ENCODE results near the gene ZNF212.

Gene ZNF212

DNA sequence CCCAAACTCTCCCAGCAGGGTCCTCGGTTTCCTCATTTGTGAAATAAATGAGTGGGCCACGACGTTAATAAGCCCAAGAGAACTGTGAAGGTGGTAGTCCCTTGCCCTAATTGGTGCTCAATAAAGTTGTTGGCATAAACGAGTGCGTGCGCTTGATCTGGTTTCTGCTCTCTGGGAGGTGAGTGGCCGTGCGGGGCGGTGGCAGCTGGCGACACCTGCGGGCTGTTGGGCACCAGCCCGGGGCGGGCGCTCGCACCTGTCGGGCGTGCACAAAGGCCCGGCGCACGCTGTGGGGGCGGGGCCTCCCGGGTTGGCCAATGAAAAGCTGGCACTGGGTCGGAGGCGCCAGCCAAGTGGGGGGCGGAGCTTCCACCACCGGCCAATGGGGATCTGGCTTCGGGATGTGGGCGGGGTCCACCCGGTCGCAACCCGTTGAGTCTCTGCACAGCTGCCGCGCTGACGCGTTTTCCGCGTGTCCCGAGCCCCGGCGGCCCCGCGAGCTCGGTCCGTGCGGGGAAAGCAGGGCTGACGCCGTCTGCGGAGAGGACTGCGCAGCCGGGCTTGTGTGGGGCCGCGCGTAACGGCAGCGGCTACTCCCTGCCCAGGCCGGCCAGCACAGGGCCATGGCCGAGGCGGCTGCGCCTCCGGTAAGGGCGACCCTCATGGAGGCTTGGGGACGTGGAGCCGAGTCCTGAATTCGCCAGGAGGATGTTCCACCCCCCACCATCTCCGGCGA lies 45.6 kb downstream of the ZNF212 start (continued):
- TF ChIP-seq PRDM10 (tag by site-specific recombination; IDR thresholded peaks at IDR 0.05) (no peak), ZNF610 (tag by site-specific recombination; IDR thresholded peaks at IDR 0.05; ENCODE audit: borderline replicate concordance) (no peak), YY2 (tag by site-specific recombination; IDR thresholded peaks at IDR 0.05) (0 out of 2 replicates have a peak, but pooled peaks have one; percentile 19), ZBTB7A (tag by site-specific recombination; IDR thresholded peaks at IDR 0.05; ENCODE audit: low read depth) (no peak), AEBP2 (tag by site-specific recombination; IDR thresholded peaks at IDR 0.05; ENCODE audit: borderline replicate concordance) (no peak), ZNF184 (tag by site-specific recombination; IDR thresholded peaks at IDR 0.05) (no peak), KLF16 (tag by site-specific recombination; IDR thresholded peaks at IDR 0.05) (no peak; the same call in 1 of the 2 replicates), HOXD13 (CRISPR knock-in tag; IDR thresholded peaks at IDR 0.05; ENCODE audit: borderline replicate concordance) (no peak), ZNF514 (tag by site-specific recombination; IDR thresholded peaks at IDR 0.05) (no peak), TSHZ1 (tag by site-specific recombination; IDR thresholded peaks at IDR 0.05; ENCODE audit: borderline replicate concordance) (no peak), ZNF174 (tag by site-specific recombination; IDR thresholded peaks at IDR 0.05) (no peak), ZNF747 (tag by site-specific recombination; IDR thresholded peaks at IDR 0.05) (no peak), ZNF302 (tag by site-specific recombination; IDR thresholded peaks at IDR 0.05; ENCODE audit: low read depth) (no peak), RBAK (tag by site-specific recombination; IDR thresholded peaks at IDR 0.05) (no peak), ZBTB26 (tag by site-specific recombination; optimal IDR thresholded peaks at IDR 0.05) (peak; percentile 97), ZXDB (tag by site-specific recombination; IDR thresholded peaks at IDR 0.05) (no peak), ZNF138 (tag by site-specific recombination; IDR thresholded peaks at IDR 0.05; ENCODE audit: borderline replicate concordance) (no peak), ZNF2 (tag by site-specific recombination; IDR thresholded peaks at IDR 0.05) (peak; percentile 76), ZNF785 (tag by site-specific recombination; IDR thresholded peaks at IDR 0.05) (no peak), ZNF792 (tag by site-specific recombination; IDR thresholded peaks at IDR 0.05) (peak; percentile 29; the same call in 1 of the 2 replicates), ZNF510 (tag by site-specific recombination; IDR thresholded peaks at IDR 0.05; ENCODE audit: insufficient replicate concordance) (no peak), ZNF37A (tag by site-specific recombination; IDR thresholded peaks at IDR 0.05) (no peak), FEZF1 (tag by site-specific recombination; IDR thresholded peaks at IDR 0.05) (no peak), TCF7L2 (IDR thresholded peaks at IDR 0.05; ENCODE audit: borderline replicate concordance, low read depth, low read length) (peak; percentile 64; the same call in 1 of the 2 replicates), HOXA7 (CRISPR knock-in tag; IDR thresholded peaks at IDR 0.05; ENCODE audit: borderline replicate concordance) (no peak)
- TF ChIP-seq, protein P1, sequence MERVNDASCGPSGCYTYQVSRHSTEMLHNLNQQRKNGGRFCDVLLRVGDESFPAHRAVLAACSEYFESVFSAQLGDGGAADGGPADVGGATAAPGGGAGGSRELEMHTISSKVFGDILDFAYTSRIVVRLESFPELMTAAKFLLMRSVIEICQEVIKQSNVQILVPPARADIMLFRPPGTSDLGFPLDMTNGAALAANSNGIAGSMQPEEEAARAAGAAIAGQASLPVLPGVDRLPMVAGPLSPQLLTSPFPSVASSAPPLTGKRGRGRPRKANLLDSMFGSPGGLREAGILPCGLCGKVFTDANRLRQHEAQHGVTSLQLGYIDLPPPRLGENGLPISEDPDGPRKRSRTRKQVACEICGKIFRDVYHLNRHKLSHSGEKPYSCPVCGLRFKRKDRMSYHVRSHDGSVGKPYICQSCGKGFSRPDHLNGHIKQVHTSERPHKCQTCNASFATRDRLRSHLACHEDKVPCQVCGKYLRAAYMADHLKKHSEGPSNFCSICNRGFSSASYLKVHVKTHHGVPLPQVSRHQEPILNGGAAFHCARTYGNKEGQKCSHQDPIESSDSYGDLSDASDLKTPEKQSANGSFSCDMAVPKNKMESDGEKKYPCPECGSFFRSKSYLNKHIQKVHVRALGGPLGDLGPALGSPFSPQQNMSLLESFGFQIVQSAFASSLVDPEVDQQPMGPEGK (tag by site-specific recombination; IDR thresholded peaks at IDR 0.05), result no peak; the same call in 1 of the 2 replicates
- TF ChIP-seq, protein P2, sequence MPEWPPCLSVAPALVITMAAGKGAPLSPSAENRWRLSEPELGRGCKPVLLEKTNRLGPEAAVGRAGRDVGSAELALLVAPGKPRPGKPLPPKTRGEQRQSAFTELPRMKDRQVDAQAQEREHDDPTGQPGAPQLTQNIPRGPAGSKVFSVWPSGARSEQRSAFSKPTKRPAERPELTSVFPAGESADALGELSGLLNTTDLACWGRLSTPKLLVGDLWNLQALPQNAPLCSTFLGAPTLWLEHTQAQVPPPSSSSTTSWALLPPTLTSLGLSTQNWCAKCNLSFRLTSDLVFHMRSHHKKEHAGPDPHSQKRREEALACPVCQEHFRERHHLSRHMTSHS (tag by site-specific recombination; IDR thresholded peaks at IDR 0.05), result no peak

Data from HEK293 (cell line).